GM19238 (cell line): Measurements from ENCODE around the gene BLTP3A.
"Not testable (repeated sequence)": the region's sequence is repeated elsewhere in the genome, so short reads cannot be mapped to it uniquely, and the experiment has no call there.

Source experiments
- DNase-seq: peaks from one replicate; pipeline ENCODE4 v3.0.0; 2011; ENCODE audit warnings: low spot score; ENCODE audit not compliant: insufficient read length

BLTP3A gene, protein sequence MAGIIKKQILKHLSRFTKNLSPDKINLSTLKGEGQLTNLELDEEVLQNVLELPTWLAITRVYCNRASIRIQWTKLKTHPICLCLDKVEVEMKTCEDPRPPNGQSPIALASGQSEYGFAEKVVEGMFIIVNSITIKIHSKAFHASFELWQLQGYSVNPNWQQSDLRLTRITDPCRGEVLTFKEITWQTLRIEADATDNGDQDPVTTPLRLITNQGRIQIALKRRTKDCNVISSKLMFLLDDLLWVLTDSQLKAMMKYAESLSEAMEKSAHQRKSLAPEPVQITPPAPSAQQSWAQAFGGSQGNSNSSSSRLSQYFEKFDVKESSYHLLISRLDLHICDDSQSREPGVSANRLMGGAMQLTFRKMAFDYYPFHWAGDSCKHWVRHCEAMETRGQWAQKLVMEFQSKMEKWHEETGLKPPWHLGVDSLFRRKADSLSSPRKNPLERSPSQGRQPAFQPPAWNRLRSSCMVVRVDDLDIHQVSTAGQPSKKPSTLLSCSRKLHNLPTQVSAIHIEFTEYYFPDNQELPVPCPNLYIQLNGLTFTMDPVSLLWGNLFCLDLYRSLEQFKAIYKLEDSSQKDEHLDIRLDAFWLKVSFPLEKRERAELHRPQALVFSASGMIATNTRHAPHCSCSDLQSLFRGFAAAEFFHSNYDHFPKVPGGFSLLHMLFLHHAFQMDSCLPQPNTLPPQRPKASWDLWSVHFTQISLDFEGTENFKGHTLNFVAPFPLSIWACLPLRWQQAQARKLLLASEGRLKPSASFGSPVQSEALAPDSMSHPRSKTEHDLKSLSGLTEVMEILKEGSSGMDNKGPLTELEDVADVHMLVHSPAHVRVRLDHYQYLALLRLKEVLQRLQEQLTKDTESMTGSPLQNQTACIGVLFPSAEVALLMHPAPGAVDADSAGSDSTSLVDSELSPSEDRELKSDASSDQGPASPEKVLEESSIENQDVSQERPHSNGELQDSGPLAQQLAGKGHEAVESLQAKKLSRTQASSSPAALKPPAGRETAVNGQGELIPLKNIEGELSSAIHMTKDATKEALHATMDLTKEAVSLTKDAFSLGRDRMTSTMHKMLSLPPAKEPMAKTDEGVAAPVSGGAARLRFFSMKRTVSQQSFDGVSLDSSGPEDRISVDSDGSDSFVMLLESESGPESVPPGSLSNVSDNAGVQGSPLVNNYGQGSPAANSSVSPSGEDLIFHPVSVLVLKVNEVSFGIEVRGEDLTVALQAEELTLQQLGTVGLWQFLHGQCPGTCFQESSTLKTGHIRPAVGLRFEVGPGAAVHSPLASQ (N-terminal part only)

DNA sequence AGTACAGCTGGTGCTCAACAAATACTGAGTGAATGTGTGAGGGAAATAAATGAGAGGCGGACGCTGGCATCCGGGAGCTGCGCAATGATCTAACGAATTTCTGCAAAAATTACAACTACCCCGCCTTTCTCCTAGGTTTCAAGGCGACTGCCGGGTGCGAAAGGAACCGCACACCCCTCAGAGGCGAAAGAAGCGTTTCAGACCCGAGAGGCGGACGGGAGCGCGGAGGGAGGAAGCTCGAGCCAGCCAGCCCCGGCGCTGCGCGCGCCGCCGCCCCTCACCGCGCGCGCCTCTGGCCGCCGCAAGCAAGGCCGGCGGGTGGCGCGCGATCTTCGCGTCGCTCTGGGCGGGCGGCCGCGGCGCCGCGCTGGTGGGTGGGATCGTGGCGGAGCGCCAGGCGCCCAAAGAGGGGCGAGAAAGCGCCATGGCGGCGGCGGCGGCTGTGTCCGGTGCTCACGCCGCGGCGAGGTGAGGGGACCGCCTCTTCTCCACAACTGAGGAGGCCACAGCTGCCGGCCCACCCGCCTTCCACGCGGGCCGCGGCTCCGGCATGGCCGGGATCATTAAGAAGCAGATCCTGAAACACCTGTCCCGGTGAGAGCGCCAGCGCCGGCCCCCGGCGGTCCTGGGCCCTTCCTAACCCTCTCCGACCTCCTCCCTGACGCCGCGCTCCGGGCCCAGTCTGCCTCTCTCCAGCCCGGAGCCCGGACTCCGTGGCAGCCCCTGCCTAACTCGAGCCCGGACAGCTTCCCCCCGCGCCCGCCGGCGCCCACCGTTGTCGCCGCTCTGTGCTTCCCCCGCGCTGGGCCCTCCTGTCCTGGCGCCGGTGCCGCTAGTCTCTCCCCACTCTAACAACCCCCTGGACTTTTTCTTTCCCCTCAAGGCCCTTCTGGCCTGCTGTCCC is at the start of gene BLTP3A:
Gene BLTP3A (plus strand): TSS at position 383 of the 904 bp plus-strand sequence. CDS start 168 bp downstream, at position 551.
- peak; percentile 94 for DNase-seq

DNA sequence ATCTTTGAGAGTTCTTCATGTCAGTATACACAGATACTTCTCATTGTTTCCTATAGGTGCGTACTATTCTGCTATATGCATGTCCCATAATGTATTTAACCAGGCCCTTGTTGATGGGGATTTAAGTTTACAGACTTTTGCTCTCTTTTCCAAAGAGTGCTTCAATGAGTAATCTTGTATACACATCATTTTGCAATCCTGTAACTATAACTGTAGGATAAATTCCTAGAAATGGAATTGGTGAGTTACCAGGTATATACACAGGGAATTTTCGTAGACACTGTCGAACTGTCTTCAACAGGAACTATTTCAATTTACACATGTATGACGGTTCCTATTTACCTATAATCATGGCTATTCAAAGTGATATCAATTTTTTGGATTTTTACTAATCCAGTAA is 49.8 kb upstream of the BLTP3A start:
- DNase-seq, result no peak

DNA sequence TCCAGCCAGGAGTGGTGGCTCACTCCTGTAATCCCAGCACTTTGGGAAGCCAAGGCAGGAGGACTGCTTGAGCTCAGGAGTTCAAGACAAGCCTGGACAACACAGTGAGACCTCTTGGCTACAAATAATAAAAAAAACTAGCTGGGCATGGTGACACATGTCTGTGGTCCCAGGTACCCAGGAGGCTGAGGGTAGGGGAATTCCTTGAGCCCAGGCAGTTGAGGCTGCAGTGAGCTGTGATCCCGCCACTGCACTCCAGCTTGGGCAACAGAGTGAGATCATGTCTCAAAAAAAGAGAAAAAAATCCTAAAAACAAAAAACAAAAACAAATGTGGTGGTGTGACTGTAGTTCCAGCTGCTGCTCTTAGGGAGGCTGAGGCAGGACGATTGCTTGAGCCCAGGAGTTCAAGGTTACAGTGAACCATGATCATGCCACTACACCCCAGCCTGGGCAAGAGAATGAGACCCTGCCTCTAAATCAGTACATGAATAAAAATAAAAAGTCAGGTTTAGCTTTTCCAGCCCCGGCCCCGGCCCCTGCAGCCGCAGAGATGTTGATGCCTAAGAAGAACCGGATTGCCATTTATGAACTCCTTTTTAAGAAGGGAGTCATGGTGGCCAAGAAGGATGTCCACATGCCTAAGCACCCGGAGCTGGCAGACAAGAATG is 48.1 kb upstream of the BLTP3A start:
- no peak for DNase-seq

DNA sequence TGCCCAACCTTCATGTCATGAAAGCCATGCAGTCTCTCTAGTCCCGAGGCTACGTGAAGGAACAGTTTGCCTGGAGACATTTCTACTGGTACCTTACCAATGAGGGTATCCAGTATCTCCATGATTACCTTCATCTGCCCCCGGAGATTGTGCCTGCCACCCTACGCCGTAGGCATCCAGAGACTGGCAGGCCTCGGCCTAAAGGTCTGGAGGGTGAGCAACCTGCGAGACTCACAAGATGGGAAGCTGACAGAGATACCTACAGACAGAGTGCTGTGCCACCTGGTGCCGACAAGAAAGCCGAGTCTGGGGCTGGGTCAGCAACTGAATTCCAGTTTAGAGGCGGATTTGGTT is 47.6 kb upstream of the BLTP3A start:
- not testable (repeated sequence) for DNase-seq

DNA sequence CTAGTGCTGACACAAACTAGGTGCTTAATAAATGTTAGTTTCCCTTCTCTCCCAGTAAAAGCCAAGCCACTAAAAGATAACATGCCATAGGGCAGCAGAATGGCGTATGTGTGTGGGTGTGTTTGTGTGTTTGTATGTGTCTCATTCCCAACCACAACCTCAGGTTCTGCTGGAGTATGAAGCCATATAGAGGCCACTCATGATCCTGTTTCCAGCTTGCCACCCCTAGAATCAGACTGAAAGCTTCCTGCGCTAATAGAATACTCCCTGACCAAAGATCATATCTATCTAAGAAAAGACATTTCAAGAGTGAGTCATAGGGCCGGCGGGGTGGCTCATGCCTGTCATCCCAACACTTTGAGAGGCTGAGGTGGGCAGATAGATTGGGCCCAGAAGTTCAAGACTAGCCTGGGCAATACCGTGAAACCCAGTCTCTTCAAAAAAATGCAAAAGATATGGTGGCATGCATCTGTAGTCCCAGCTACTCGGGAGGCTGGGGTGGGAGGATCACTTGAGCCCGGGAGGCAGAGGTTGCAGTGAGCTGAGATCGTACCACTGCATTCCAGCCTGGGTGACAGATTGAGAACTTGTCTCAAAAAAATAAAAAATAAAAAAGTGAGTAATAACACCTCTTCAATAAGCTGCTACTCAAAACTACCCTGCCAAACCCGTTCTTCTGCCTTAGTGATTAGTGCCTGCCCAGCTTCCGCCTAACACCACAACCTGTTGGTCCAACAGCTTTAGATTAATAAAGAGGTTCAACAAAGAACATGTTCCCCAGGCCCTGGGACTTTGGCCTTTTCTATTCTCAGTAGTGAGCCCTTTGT is 46.4 kb upstream of the BLTP3A start:
- no peak for DNase-seq

DNA sequence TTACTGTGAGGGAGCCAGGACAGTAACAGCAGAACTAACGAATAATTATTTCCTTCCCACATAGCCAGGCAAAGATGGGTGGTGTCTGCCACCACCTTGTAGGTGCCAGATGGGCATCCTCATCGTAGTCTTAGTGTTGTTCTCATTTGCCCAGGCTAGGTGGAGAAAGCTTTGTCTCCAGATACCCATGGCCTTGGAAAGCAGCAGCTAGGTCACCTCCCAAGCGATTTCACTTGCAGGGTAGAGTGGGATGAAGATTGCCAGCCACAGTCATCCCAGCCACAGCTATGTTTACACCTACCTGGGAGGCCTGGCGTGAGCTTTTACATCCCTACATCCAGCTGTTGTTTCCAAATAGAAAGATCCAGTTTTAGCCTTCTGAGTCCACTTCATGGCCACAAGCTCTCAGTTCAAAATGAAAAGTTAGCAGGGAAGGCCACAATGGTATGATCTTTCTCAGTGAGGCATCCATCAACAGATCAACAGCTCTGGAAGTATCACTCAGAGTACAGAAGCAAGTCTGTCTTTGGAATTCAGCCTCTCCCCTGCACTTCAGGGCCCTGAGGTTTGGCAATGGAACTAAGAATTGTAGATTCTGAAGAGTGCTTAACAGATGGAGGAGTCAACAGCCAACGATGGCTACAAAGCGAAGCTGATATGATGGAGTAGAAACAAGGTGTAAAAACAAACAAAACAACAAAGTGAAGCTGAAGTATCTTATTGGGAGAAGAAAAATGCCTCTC is 45.6 kb upstream of the BLTP3A start:
- DNase-seq, result no peak

DNA sequence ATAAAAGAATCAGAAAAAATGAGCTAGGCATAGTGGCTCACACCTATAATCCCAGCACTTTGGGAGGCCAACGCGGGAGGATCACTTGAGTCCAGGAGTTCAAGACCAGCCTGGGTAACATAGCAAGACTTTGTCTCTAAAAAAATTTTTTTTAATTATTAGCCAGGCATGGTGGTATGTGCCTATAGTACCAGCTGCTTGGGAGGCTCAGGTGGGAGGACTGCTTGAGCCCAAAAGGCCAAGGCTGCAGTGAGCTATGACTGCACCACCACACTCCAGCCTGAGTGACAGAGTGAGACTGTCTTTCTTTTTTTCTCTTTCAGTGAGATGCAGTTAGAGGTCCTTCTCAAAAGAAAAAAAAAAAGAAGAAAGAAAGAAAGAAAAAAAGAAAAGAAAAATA is 43.1 kb upstream of the BLTP3A start:
- no peak for DNase-seq

DNA sequence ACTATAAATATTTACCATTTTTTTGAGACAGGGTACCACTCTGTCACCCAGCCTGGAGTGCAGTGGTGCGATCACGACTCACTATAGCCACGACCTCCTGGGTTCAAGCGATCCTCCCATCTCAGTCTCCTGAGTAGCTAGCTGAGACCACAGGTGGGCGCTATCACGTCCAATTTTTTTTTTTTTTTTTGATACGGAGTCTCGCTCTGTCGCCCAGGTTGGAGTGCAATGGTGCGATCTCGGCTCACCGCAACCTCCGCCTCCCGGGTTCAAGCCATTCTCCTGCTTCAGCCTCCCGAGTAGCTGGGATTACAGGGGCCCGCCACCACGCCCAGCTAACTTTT is 35.4 kb upstream of the BLTP3A start:
- not testable (repeated sequence) for DNase-seq

DNA sequence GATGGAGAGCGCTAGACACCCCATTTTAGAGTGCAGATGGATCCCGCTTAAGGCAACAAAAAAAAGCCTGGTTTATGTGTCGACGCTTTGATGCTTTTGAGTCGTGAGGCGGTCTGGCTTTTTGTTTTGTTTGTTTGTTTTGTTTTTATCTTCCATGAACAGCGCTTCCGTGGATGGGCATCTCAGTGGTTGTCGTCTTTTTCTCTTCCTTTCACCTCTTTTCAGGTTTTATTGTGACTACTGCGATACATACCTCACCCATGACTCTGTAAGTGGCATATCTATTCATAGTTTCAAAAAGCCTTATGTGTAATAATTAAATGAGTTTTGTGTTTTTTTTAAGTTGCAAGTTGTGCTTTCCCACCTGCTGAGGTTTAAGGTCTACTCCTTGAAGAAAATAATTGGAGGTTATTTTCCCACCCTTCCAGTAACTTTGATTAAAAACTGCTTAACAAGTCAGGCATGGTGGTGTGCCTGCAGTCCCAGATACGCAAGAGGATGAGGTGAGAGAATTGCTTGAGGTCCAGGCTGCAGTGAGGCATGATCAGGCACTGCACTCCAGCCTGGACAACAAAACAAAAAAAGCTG is 34.1 kb upstream of the BLTP3A start:
- no peak for DNase-seq

DNA sequence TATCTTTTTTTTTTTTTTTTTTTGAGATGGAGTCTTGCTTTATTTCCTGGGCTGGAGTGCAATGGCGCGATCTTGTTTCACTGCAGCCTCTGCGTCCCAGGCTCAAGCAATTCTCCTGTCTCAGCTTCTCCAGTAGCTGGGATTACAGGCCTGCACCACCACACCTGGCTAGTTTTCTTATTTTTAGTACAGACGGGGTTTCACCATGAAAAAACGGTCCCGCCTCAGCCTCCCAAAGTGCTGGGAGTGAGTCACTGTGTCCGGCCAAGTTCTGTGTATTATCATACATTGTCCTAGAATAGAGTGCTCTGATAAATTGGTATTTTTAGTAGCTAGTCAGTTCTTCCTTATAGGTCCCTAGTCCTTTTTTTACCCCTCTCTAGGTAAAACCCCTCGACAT is 31.8 kb upstream of the BLTP3A start:
- no peak for DNase-seq

DNA sequence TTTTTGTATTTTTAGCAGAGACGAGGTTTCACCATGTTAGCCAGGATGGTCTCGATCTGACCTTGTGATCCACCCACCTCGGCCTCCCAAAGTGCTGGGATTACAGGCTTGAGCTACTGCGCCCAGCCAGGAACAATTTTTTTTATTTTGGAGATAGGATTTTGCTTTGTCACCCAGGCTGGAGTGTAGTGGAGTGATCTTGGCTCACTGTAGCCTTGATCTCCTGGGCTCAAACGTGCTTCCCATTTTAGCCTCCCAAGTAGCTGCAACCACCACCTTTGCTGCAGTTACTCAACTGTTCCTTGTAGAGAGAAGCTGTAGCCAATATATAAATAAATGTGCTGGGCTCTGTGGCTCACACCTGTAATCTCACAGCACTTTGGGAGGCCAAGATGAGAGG is 30.2 kb upstream of the BLTP3A start:
- not testable (repeated sequence) for DNase-seq

DNA sequence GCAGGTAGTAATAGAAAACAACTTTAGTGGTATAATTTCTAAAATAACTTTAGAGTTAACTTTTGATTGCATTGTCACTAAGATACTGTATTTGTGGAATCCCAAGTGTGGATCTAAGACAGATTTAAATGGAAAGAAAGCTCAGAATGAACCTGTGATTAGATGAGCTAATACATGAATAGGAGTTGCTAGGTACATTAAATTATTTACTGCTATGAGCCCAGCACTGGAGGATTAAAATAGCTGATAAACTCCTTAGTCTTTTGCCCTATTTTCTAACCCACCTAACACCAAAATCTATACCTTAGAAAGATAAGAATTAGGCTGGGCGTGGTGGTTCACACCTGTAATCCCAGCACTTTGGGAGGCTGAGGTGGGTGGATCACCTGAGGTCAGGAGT is 23.7 kb upstream of the BLTP3A start:
- DNase-seq, result no peak

DNA sequence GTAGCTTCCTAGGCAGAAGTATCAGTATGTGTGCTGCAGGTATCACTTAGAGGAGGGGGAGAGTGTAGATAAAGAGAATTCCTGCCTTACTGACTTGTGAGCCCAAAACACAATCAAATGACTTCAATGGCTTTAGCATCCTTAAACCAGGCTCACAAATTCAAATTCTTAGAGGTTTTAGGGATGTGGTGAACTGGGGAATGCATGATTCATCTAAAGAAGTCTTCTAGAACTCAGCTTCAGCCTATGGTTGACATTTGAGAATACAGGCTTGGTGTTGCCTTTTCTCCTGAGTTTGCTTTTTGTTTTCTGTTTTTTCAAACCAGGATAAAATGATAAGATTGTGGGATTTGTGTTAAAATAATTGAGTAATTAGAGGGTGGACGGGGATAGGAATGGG is 20.2 kb upstream of the BLTP3A start:
- no peak for DNase-seq

DNA sequence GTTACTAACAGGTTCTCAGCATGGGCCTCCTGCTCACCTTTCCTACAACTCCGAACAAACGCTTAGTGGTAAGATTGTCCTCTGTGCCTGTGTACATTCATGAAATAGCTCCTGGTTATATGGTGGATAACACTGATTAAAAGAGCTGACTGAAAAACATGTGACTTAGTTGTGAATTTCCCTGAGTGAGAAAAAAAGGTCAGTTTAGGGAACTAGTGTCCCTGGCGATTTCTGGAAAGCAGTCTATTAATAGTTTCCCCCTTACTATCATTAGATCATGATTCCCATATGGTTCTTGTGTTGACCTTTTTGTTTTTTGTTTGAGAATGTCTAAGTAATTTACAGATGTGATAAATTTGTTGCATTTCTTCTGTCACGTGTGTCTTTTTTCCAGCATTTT is 18.9 kb upstream of the BLTP3A start:
- DNase-seq, result no peak

DNA sequence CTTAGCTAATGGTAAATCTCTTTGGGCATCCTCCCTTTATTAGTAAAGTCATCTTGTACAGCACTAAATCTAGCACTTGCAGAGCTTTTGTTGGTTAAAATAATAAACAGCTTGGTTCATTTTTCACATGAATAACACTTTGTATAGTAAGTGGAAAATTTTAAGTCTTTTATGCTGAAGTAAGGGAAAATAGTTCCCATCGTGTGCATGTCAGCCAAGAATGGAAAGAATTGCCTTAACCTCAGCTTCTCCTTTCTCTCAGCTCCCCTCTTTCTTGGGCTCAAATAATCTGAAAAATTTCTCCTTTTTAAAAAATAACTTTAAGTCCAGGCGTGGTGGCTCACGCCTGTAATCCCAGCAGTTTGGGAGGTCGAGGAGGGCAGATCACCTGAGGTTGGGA is 18.0 kb upstream of the BLTP3A start:
- no peak for DNase-seq

DNA sequence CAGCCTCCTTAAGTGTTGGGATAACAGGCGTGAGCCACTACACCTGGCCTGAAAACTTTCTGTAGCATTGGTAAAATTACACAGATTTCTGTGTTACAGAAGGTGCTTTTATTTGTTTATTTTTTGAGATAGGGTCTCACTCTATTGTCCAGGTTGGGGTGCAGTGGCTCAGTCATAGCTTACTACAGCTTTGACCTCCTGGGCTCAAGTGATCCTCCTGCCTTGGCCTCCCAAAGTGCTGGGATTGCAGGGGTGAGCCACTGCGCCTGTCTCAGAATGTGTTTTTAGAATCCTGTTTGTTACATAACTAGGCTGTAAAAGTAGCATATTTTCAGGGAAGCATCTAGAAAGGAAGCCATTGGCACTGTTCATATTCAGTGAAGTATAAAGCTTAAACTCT is 16.9 kb upstream of the BLTP3A start:
- no peak for DNase-seq

DNA sequence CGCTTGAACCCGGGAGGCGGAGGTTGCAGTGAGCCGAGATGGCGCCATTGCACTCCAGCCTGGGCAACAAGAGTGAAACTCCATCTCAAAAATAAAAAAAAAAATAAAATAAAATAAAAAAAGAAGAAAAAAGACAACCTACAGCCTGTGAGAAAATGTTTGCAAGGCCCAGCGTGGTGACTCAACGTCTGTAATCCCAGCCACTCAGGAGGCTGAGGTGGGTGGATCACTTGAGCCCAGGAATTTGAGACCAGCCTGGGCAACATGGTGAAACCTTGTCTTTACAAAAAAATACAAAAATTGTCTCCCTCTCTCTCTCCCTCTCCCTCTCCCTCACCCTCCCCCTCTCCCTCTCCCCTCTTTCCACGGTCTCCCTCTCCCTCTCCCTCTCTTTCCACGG is 6.5 kb upstream of the BLTP3A start:
- not testable (repeated sequence) for DNase-seq

DNA sequence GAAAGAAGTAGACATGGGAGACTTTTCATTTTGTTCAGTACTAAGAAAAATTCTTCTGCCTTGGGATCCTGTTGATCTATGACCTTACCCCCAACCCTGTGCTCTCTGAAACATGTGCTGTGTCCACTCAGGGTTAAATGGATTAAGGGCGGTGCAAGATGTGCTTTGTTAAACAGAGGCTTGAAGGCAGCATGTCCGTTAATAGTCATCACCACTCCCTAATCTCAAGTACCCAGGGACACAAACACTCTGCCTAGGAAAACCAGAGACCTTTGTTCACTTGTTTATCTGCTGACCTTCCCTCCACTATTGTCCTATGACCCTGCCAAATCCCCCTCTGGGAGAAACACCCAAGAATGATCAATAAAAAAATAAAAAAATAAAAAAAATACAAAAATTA is 4.7 kb upstream of the BLTP3A start:
- DNase-seq, result not testable (repeated sequence)
